Amygdala (tissue), 56 donors: ENCODE results near the gene RAC3.

Source experiments
- DNase-seq, 56 donors: peaks; one replicate each; lab custom pipeline; 2025; lab: John Stamatoyannopoulos, UW

Gene RAC3

GRCh38 chr17:82022310-82022980 lies 9.0 kb upstream of the RAC3 start, which contains the start of gene CENPX:
Gene CENPX, minus strand, starts transcription at chr17:82022878. Its CDS starts 17 bp downstream, at chr17:82022861.
- peak in 1 of 56 donors; percentile 52 for DNase-seq

DNA sequence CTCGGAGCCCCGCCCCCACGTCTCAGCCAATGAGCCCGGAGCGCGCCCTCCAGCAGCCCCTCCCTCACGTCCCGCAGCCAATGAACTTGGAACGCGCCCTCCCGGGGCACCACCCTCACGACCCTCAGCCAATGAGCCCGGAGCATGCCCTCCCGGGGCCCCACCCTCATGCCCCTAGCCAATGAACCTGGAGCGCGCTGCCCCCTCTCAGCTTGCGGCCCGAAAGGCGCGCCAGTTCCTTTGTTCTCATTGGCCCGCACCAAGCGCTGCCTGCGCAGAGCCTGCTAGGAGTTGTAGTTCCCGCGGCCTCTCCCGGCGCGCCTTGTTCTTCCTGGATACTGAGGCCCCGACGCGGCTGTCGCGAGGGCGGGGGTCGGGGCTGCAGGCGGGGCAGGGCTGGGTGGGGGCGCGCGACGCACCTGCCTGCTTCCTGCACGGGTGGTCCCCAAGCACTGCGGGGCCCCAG lies 8.5 kb upstream of the RAC3 start, which contains the start of gene LRRC45:
TSS of gene LRRC45 (plus strand) at position 325 of the 466 bp plus-strand sequence. CDS start 339 bp downstream, outside the sequence.
- peak; percentile 77 to 100 (median 100) for DNase-seq

DNA sequence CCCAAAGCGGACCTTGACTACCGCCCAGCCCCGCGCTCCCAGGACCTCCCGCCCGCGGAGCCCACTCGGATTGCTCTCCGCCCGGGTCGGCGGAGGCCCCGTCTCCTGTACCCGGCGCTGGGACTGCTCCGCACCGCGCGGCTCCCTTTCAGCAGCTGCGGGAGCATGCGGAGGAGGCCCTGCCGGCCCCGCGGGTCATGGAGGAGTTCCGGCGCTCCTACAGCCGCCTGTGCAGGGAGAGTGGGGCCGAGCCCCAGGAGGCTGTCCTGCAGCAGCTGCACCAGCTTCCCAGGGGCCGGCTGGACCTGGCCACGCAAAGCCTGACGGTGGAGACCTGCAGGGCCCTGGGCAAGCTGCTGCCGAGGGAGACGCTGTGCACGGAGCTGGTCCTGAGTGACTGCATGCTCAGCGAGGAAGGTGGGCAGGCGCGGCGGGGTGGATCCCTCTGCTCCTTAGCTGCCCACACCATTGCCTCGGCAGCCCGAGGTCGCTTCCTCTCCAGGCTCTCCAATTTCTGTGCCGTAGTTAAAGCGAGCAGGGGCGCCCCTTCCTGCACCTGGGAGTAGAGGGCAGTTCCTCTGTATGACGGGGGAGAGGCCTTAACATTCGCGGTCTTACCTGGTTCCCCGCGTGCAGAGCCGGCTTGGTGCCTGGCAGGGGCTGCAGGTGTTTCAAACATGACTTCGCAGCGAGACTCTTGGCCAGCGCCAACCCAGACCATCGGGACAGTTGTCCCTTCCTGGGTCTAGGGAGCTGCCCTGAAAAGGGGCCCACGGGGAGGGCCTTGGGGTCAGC lies 7.8 kb upstream of the RAC3 start:
- DNase-seq, result peak in 1 of 56 donors; percentile 42

DNA sequence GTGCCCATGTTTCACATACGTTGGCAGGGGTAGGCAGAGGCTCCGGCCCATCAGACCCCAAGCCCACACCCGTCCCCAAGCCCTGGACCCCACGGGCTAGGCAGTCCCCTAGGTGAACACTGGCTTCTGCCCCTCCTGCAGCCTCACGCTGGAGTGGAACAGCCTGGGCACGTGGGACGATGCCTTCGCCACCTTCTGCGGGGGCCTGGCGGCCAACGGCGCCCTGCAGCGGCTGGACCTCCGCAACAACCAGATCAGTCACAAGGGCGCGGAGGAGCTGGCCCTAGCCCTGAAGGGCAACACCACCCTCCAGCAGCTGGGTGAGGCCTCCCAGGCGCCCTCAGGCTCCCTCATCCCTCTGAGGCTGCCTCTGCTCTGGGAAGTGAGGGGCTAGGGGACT lies 6.6 kb upstream of the RAC3 start:
- no peak for DNase-seq

DNA sequence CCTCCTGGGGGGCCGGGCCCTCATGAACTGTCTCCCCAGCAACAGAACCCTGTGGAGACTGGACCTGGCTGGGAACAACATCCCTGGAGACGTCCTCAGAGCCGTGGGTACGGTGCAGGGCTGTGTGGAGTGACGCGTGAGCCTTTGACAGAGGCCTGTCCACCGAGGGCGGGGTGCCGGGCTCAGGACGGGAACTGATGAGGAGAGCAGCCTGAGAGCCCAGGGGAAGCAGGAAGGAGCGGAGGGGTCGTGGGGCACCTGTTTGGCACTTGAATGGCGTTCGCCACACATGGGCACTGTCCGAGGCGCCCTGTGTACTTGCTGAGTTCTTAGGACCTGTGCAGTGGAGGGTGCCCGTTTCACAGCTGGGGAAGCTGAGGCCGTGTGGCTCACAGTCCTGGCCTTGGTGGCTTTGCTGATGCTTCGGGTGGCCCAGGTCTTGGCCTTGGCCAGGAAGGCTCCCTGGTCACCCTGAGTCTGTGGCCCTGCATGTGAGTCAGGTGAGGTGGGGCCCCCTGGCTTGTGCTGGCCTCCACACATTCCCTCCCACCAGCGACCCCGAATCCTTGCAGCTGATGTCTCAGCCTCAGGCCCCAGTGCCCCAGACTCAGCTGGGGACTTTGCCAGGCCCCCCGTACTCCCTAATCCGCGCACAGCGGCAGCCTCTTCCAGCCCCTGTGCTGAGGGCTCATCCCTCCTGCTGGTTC lies 5.9 kb upstream of the RAC3 start:
- DNase-seq, result no peak

- DNase-seq, result no peak
These were observed 3.2 kb upstream of the RAC3 start for GRCh38 chr17:82028246-82028645.

DNA sequence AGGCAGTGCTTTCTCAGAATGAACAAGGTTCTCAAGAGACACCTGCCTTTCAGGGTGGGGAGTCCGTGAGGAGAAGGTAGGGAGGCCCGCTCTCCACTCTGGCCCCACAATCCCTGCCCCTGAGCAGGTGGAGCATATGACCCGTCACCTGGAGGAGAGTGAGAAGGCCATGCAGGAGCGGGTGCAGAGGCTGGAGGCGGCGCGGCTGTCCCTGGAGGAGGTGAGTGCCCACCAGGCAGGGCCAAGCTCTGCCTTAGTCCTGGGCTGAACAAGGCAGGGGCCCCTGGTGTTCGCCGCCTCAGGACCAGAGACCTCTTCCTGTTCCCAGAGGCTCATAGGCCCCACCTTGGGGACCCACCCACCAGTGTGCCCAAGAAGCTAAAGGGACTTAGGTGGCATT lies 2.5 kb upstream of the RAC3 start:
- DNase-seq, result no peak

DNA sequence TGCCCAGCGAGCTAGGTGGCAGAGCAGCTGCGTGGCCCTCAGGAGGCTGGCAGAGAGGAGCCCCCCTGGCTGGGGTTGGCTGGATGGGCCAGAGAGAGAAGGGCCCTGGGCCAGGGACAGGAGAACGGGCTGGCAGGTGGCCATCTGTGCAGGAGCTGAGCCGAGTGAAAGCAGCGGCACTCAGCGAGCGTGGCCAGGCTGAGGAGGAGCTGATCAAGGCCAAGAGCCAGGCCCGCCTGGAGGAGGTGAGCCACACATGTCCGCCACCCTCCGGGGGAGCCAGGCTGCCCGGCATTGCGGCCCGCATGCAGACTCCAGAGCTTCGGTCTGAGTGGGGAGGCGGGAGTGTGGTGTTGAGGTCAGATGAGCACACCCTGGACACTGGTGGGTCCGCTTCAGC lies 2.1 kb upstream of the RAC3 start:
- peak in 2 of 56 donors; percentile 13 to 19 for DNase-seq

DNA sequence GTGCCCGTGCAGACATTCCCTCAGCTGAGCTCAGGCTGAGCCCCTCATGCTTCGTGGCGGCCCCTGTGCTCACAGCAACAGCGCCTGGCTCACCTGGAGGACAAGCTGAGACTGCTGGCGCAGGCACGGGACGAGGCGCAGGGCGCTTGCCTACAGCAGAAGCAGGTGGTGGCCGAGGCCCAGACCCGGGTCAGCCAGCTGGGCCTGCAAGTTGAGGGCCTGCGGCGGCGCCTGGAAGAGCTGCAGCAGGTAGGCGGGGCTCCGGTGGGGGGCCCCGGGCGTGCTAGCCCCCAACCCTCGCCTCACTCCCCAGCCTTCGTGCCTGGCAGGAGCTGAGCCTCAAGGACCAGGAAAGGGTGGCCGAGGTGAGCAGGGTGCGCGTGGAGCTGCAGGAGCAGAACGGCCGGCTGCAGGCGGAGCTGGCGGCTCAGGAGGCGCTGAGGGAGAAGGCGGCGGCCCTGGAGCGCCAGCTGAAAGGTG lies 1.4 kb upstream of the RAC3 start:
- no peak for DNase-seq

DNA sequence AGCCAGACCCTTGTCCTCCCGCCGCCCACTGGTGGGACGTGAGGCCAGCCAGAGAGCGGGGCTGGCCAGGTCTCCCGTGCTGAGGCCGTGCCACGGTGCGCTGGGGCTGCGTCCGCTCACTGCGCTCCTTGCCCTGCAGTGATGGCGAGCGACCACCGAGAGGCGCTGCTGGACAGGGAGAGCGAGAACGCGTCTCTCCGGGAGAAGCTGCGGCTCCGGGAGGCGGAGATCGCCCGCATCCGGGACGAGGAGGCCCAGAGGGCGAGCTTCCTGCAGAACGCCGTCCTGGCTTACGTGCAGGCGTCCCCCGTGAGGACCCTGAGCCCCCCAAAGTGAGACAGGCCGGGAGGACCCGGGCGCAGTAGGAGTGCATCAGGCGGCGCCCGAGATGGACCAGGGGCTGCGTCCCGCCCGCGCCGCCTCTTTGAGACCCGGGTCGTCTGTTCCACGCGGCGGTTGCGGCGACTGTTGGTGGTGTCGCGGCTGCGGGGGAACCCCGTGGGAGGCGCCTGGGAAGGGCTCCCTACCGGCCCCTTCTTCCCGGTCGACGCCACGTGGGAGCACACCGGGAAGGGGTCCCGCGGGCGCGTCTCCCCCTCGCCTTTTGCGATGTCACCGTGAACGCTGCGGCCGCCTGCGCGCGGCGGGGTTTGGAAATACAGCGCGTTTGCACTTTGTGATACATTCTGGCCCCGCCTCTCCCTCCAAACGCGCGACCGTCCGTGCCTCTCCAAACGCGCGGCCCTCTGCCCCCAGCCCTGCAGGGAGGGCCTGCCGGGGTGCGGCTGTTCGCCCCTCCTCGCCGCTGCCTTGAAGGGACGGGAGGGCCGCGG lies 792 bp upstream of the RAC3 start:
- peak in 54 of 56 donors; percentile 6 to 88 (median 72) for DNase-seq

DNA sequence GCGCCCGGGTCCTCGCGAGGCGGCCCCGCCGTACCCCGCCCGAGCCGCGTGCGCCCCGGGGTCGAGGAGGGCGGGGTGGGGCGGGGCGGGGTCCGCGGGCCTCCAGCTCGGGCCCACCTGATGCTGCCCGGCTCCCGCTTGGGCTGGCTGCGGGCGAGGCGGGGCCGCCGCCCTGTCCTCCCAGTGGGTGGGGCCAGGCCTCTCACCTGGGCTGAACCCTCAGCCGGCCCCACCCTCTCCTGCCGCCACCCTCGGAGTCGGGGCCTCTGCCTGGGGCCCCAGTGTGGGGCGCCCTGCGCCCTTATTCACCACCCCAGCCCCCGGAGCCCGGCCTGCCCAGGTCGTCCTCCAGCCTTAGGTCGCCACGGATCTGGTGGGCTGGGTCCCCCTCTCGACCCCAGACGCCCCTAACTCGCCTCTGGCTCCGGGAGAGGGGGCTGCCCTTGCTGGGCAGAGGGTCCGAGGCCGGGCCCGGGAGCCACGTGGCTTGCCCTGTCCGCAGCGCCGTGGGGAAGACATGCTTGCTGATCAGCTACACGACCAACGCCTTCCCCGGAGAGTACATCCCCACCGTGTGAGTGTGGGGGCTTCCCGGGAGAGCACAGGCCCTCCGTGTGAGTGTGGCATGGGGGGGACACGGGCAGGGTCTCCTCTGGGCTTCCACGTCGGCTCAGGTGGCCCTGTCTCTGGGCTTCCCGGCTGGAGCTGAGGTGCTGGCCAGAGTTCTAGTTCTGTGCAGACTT lies 578 bp downstream of the RAC3 start:
- peak in 1 of 56 donors; percentile 35 for DNase-seq

- DNase-seq, result no peak
These were observed 2.0 kb downstream of the RAC3 start for GRCh38 chr17:82033359-82034085.

GRCh38 chr17:82034371-82035011 lies 3.0 kb downstream of the RAC3 start:
- no peak for DNase-seq

GRCh38 chr17:82035488-82035887 lies 4.0 kb downstream of the RAC3 start:
- DNase-seq, result no peak

DNA sequence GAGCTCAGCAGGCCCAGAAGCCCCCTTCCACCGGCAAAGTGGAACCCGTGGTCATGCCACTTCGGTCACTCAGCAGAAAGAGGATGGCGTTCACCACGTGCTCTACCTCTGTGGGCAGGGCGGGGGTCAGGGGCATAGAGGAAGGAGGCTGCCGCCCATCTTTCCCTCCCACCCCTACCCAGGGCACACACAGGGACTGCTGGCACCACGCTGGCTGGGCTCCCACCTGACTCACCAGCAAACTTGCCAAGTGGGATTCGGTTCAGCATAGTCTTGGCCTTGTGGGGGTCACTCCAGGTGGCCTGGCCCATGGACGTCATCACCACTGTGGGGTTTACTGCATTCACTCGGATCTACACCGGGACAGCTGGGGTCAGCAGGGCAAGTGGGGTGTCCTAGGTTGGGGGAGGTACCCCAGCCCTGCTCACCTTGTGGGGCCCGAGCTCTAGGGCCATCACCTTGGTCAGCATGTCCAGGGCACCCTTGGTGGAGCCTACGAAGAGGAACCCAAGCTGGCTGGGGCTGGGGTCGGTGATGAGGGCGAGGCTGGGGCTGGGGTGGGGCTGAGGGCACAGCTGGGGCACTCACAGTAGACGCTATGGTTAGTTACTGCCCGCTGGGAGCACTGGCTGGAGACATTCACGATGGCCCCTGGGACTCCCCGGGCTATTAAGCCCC lies 4.6 kb downstream of the RAC3 start:
- no peak for DNase-seq

DNA sequence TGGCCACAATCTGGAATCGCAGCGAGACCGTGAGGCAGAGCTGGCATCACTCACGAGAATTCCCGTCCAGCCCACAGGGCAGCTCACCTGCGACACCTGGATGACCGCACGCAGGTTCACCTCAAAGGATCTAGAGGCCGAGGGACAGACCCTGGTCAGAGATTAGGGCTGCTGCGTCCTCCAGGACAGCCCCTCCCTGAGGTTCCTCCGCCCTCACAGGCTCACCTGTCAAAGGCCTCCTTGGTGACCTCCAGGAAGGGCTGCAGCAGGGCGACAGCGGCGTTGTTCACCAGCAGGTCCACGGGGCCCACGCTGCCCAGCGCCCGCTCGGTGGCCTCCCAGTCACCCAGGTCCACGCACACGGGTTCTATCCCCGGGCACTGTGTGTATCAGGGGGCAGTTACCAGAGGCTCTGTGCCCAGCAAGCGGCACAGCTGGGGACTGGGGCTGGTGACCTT lies 5.2 kb downstream of the RAC3 start:
- no peak for DNase-seq
